DND-41 (cell line): ENCODE results near the gene NEK7.

Experiments
- ATAC-seq: fragments of 200-7000 bp; cut with Tn5 transposase; 3 replicates; pipeline ENCODE4 v1.9.1; 2021; ENCODE audit warnings: low read depth; ENCODE audit not compliant: insufficient read depth
- DNase-seq: peaks from one replicate; pipeline ENCODE4 v3.0.0-alpha.2; 2020
- H2AFZ ChIP-seq: 2 replicates; pipeline ENCODE4 v1.6.0; 2012; ENCODE audit warnings: low read depth, low read length
- H3K27ac ChIP-seq: 2 replicates; pipeline ENCODE4 v1.5.1; 2012; ENCODE audit warnings: low read length, inconsistent platforms
- H3K27me3 ChIP-seq: fragments of 200-600 bp; sonication (generic); 2 replicates; pipeline ENCODE4 v1.6.0; 2012; ENCODE audit warnings: low read length, mild to moderate bottlenecking, inconsistent platforms; ENCODE audit not compliant: insufficient read depth, poor library complexity
- H3K36me3 ChIP-seq: 2 replicates; pipeline ENCODE4 v1.5.1; 2012; ENCODE audit warnings: low read length, inconsistent platforms; ENCODE audit not compliant: insufficient read depth
- H3K4me1 ChIP-seq: 2 replicates; pipeline ENCODE4 v1.5.1; 2012; ENCODE audit warnings: mild to moderate bottlenecking, low read length; ENCODE audit not compliant: insufficient read depth
- H3K4me2 ChIP-seq: 2 replicates; pipeline ENCODE4 v1.6.0; 2012; ENCODE audit warnings: mild to moderate bottlenecking, moderate library complexity, low read length, inconsistent platforms; ENCODE audit not compliant: insufficient read depth
- H3K4me3 ChIP-seq, 2 experiments: fragments of 200-600 bp in 1 of 2; shearing (Covaris generic) in 1 of 2; 2 replicates each; pipeline ENCODE4 v1.5.1; 2012 to 2016; ENCODE audit warnings: inconsistent platforms in 2 of 2, low read length in 2 of 2, mild to moderate bottlenecking in 2 of 2, low read depth in 1 of 2, moderate library complexity in 1 of 2
- H3K79me2 ChIP-seq: 2 replicates; pipeline ENCODE4 v1.6.0; 2012; ENCODE audit warnings: low read length, inconsistent platforms; ENCODE audit not compliant: insufficient read depth
- H3K9ac ChIP-seq: 2 replicates; pipeline ENCODE4 v1.6.0; 2012; ENCODE audit warnings: low read depth, mild to moderate bottlenecking, inconsistent platforms, low read length, moderate library complexity
- H3K9me3 ChIP-seq: 2 replicates; pipeline ENCODE4 v1.5.1; 2012; ENCODE audit warnings: low read length, moderate library complexity, mild to moderate bottlenecking, inconsistent platforms; ENCODE audit not compliant: insufficient read depth, severe bottlenecking
- H4K20me1 ChIP-seq: 2 replicates; pipeline ENCODE4 v1.6.0; 2012; ENCODE audit warnings: low read length; ENCODE audit not compliant: insufficient read depth
- CTCF ChIP-seq: IDR thresholded peaks from 2 replicates; pipeline ENCODE4 v1.5.1; 2012; ENCODE audit warnings: borderline replicate concordance, low read length, moderate library complexity, mild to moderate bottlenecking; ENCODE audit not compliant: poor library complexity, severe bottlenecking; ENCODE audit errors: extremely low read depth
- EZH2 ChIP-seq: IDR thresholded peaks from 3 replicates; pipeline ENCODE4 v1.6.1; 2012; ENCODE audit warnings: borderline replicate concordance, low read depth, mild to moderate bottlenecking, moderate library complexity, low read length, inconsistent platforms; ENCODE audit not compliant: severe bottlenecking

NEK7 gene

GRCh38 chr1:198360208-198360729 lies 203.5 kb downstream of the NEK7 start:
- H4K20me1 ChIP-seq: no peaks in the 10 kb centered on the region
- H3K27me3 ChIP-seq: no peaks in the 10 kb centered on the region
- H3K9me3 ChIP-seq: no peaks in the 10 kb centered on the region
- no peak overlapping the region for H3K4me2 ChIP-seq
- TF ChIP-seq EZH2 (no peak), CTCF (no peak)
- H3K79me2 ChIP-seq: no peaks in the 10 kb centered on the region
- peak overlapping the region; percentile 19; the same call in 1 of the 2 replicates for H2AFZ ChIP-seq
- ATAC-seq: no peak
- H3K36me3 ChIP-seq: no peaks in the 10 kb centered on the region
- DNase-seq: no peak
- H3K9ac ChIP-seq: no peak overlapping the region
- no peak overlapping the region for H3K27ac ChIP-seq
- H3K4me1 ChIP-seq: no peaks in the 10 kb centered on the region
- no peak overlapping the region for H3K4me3 ChIP-seq

- no peak for ATAC-seq
Observed at GRCh38 chr1:198361237-198361767, 204.5 kb downstream of the NEK7 start.

GRCh38 chr1:198363625-198364151 lies 206.9 kb downstream of the NEK7 start:
- ATAC-seq: no peak

More at GRCh38 chr1:198361237-198361767, 204.5 kb downstream of the NEK7 start:
- no peak overlapping the region for H3K27ac ChIP-seq
- H4K20me1 ChIP-seq: no peaks in the 10 kb centered on the region
- no peaks in the 10 kb centered on the region for H3K4me1 ChIP-seq
- H3K36me3 ChIP-seq: no peaks in the 10 kb centered on the region
- H2AFZ ChIP-seq: no peak overlapping the region
- H3K9ac ChIP-seq: no peak overlapping the region
- H3K4me2 ChIP-seq: no peak overlapping the region
- no peaks in the 10 kb centered on the region for H3K9me3 ChIP-seq
- H3K27me3 ChIP-seq: no peaks in the 10 kb centered on the region
- no peak for DNase-seq
- no peaks in the 10 kb centered on the region for H3K79me2 ChIP-seq
- TF ChIP-seq CTCF: no peak
- no peak for TF ChIP-seq EZH2
- H3K4me3 ChIP-seq: no peak overlapping the region

More at GRCh38 chr1:198363625-198364151, 206.9 kb downstream of the NEK7 start:
- Histone ChIP-seq H3K36me3 (no peaks in the 10 kb centered on the region), H3K4me2 (no peak overlapping the region), H3K4me3 (no peak overlapping the region), H3K9me3 (no peaks in the 10 kb centered on the region), H3K9ac (no peak overlapping the region), H3K27me3 (no peaks in the 10 kb centered on the region), H2AFZ (no peak overlapping the region), H3K27ac (no peak overlapping the region), H3K4me1 (no peaks in the 10 kb centered on the region), H3K79me2 (no peaks in the 10 kb centered on the region), H4K20me1 (no peaks in the 10 kb centered on the region)
- TF ChIP-seq EZH2 (no peak), CTCF (no peak)
- DNase-seq: no peak
